MM.1S (cell line): ENCODE results near the gene EML1.
"Not testable (repeated sequence)": the region's sequence is repeated elsewhere in the genome, so short reads cannot be mapped to it uniquely, and the experiment has no call there.

Source experiments
- DNase-seq: peaks from one replicate; pipeline ENCODE4 v3.0.0-alpha.2; 2015
- H2AFZ ChIP-seq: fragments of 300-600 bp; sonication (generic); 2 replicates; pipeline ENCODE4 v1.6.0; 2016; ENCODE audit warnings: antibody characterized with exemption, low read length
- H3F3A ChIP-seq: fragments of 300-600 bp; sonication (generic); 2 replicates; pipeline ENCODE4 v1.6.1; 2016; ENCODE audit warnings: mild to moderate bottlenecking, antibody characterized with exemption, low read length, moderate library complexity, mixed read lengths; ENCODE audit not compliant: insufficient read depth
- H3K27ac ChIP-seq: fragments of 300-600 bp; sonication (generic); 2 replicates; pipeline ENCODE4 v1.5.1; 2016; ENCODE audit warnings: mild to moderate bottlenecking, low read length
- H3K27me3 ChIP-seq: fragments of 300-600 bp; sonication (generic); replicated peaks from 2 replicates; pipeline ENCODE4 v1.6.0; 2016; ENCODE audit warnings: low read length; ENCODE audit not compliant: insufficient read depth
- H3K36me3 ChIP-seq: fragments of 300-600 bp; sonication (generic); replicated peaks from 2 replicates; pipeline ENCODE4 v1.6.1; 2016; ENCODE audit warnings: mild to moderate bottlenecking, low read length, mixed read lengths; ENCODE audit not compliant: insufficient read depth
- H3K4me1 ChIP-seq: fragments of 300-600 bp; sonication (generic); 2 replicates; pipeline ENCODE4 v1.6.1; 2016; ENCODE audit warnings: low read length, mixed read lengths
- H3K4me2 ChIP-seq: fragments of 300-600 bp; sonication (generic); 2 replicates; pipeline ENCODE4 v1.6.0; 2016; ENCODE audit warnings: low read depth, low read length
- H3K4me3 ChIP-seq: fragments of 300-600 bp; sonication (generic); 2 replicates; pipeline ENCODE4 v1.5.1; 2016; ENCODE audit warnings: low read length, mixed read lengths
- H3K79me2 ChIP-seq: fragments of 300-600 bp; sonication (generic); 2 replicates; pipeline ENCODE4 v1.6.1; 2016; ENCODE audit warnings: mixed run types, low read length, mixed read lengths
- H3K9ac ChIP-seq: fragments of 300-600 bp; sonication (generic); 2 replicates; pipeline ENCODE4 v1.6.1; 2016; ENCODE audit warnings: low read length, mixed read lengths
- H3K9me2 ChIP-seq: fragments of 300-600 bp; sonication (generic); replicated peaks from 2 replicates; pipeline ENCODE4 v1.6.1; 2016; ENCODE audit warnings: mild to moderate bottlenecking, low read length, mixed read lengths; ENCODE audit not compliant: insufficient read depth
- H3K9me3 ChIP-seq: fragments of 300-600 bp; sonication (generic); replicated peaks from 2 replicates; pipeline ENCODE4 v1.6.1; 2016; ENCODE audit warnings: mild to moderate bottlenecking, low read length, mixed read lengths; ENCODE audit not compliant: insufficient read depth
- H4K20me1 ChIP-seq: fragments of 300-600 bp; sonication (generic); 2 replicates; pipeline ENCODE4 v1.6.1; 2016; ENCODE audit warnings: mild to moderate bottlenecking, low read length, moderate library complexity, mixed read lengths; ENCODE audit not compliant: insufficient read depth
- EZH2 ChIP-seq: fragments of 300-600 bp; sonication (generic); optimal IDR thresholded peaks from 2 replicates; pipeline ENCODE3; 2017; ENCODE audit warnings: low read depth, mild to moderate bottlenecking, antibody characterized with exemption, low read length, mixed read lengths
- EZH2phosphoT487 ChIP-seq: fragments of 300-600 bp; sonication (generic); IDR thresholded peaks from 2 replicates; pipeline ENCODE4 v1.6.1; 2018; ENCODE audit warnings: antibody characterized with exemption, low read length
- TF ChIP-seq, protein P1 (sequence below): fragments of 300-600 bp; sonication (generic); IDR thresholded peaks from 2 replicates; pipeline ENCODE4 v1.5.1; 2016; ENCODE audit warnings: antibody characterized with exemption, low read length, mixed read lengths

Gene EML1

GRCh38 chr14:99758872-99759545, 34.2 kb upstream of the EML1 start:
- DNase-seq: no peak
- Histone ChIP-seq H2AFZ (no peak overlapping the region), H3K9me2 (no peaks in the 10 kb centered on the region), H4K20me1 (no peaks in the 10 kb centered on the region), H3K9ac (no peak overlapping the region), H3K27me3 (no peaks in the 10 kb centered on the region), H3K4me1 (no peaks in the 10 kb centered on the region), H3K79me2 (no peaks in the 10 kb centered on the region), H3F3A (no peaks in the 10 kb centered on the region), H3K4me2 (no peak overlapping the region), H3K27ac (no peak overlapping the region), H3K36me3 (no peaks in the 10 kb centered on the region), H3K4me3 (no peak overlapping the region), H3K9me3 (no peaks in the 10 kb centered on the region)
- TF ChIP-seq EZH2 (no peak), EZH2phosphoT487 (no peak)
- TF ChIP-seq, protein P1, sequence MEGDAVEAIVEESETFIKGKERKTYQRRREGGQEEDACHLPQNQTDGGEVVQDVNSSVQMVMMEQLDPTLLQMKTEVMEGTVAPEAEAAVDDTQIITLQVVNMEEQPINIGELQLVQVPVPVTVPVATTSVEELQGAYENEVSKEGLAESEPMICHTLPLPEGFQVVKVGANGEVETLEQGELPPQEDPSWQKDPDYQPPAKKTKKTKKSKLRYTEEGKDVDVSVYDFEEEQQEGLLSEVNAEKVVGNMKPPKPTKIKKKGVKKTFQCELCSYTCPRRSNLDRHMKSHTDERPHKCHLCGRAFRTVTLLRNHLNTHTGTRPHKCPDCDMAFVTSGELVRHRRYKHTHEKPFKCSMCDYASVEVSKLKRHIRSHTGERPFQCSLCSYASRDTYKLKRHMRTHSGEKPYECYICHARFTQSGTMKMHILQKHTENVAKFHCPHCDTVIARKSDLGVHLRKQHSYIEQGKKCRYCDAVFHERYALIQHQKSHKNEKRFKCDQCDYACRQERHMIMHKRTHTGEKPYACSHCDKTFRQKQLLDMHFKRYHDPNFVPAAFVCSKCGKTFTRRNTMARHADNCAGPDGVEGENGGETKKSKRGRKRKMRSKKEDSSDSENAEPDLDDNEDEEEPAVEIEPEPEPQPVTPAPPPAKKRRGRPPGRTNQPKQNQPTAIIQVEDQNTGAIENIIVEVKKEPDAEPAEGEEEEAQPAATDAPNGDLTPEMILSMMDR: no peak

GRCh38 chr14:99759546-99759925, 33.7 kb upstream of the EML1 start:
- Histone ChIP-seq H3K9me2 (no peaks in the 10 kb centered on the region), H4K20me1 (no peaks in the 10 kb centered on the region), H3K9me3 (no peaks in the 10 kb centered on the region), H2AFZ (no peak overlapping the region), H3K4me3 (no peak overlapping the region), H3K4me1 (no peaks in the 10 kb centered on the region), H3K9ac (no peak overlapping the region), H3K36me3 (no peaks in the 10 kb centered on the region), H3K27me3 (no peaks in the 10 kb centered on the region), H3K27ac (no peak overlapping the region), H3F3A (no peaks in the 10 kb centered on the region), H3K4me2 (no peak overlapping the region), H3K79me2 (no peaks in the 10 kb centered on the region)
- TF ChIP-seq EZH2 (no peak), EZH2phosphoT487 (no peak)
- TF ChIP-seq, protein P1: no peak
- no peak for DNase-seq

GRCh38 chr14:99760817-99761216, 32.4 kb upstream of the EML1 start:
- H3K4me3 ChIP-seq: no peak overlapping the region
- no peaks in the 10 kb centered on the region for H3K36me3 ChIP-seq
- no peaks in the 10 kb centered on the region for H3K79me2 ChIP-seq
- no peaks in the 10 kb centered on the region for H3K9me3 ChIP-seq
- DNase-seq: no peak
- TF ChIP-seq, protein P1: no peak
- TF ChIP-seq EZH2 (no peak), EZH2phosphoT487 (no peak)
- H3K9ac ChIP-seq: no peak overlapping the region
- H4K20me1 ChIP-seq: no peaks in the 10 kb centered on the region
- no peak overlapping the region for H3K4me2 ChIP-seq
- no peak overlapping the region for H3K27ac ChIP-seq
- no peak overlapping the region for H2AFZ ChIP-seq
- H3F3A ChIP-seq: no peaks in the 10 kb centered on the region
- H3K27me3 ChIP-seq: no peaks in the 10 kb centered on the region
- H3K4me1 ChIP-seq: no peaks in the 10 kb centered on the region
- no peaks in the 10 kb centered on the region for H3K9me2 ChIP-seq

DNA sequence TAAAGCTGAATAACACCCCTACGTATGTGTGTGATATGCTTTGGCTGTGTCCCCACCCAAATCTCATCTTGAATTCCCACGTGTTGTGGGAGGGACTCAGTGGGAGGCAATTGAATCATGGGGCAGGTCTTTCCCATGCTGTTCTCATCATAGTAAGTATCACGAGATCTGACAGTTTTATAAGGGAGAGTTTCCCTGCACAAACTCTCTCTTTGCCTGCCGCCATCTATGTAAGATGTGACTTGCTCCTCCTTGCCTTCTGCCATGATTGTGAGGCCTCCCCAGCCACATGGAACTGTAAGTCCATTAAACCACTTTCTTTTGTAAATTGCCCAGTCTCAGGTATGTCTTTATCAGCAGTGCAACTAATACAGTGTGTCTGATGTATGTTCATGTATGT, 30.3 kb upstream of the EML1 start:
- H4K20me1 ChIP-seq, H3K4me3 ChIP-seq, H3K9me3 ChIP-seq, H3K79me2 ChIP-seq, H3K9me2 ChIP-seq, H3F3A ChIP-seq, H3K36me3 ChIP-seq, H3K27ac ChIP-seq, DNase-seq, H3K4me1 ChIP-seq, H3K9ac ChIP-seq, H3K4me2 ChIP-seq, H3K27me3 ChIP-seq, H2AFZ ChIP-seq: not testable (repeated sequence)
